Endothelial cell of umbilical vein (primary cell): ENCODE measurements around the gene ACSM5. TPM values are rescaled to one million over a fixed set of nuclear protein-coding genes. Genes with fewer than 3 reads are reported as not detected.

ENCODE experiments used
- BruUV-seq: library from RNA; stranded (reverse); fragments of 400-500 nt; replicated peaks from 2 replicates; lab custom pipeline; 2021; lab: Mats Ljungman, UMichigan
- CTCF ChIA-PET: fragments of 300-600, 350-600 bp; sonication (Branson Sonifier 250); formaldehyde crosslinking; loops from one replicate; lab custom pipeline; 2021; ENCODE audit warnings: antibody characterized with exemption, inconsistent platforms; lab: Charles Lee
- POLR2A ChIA-PET: fragments of 300-600, 350-600 bp; sonication (Branson Sonifier 250); formaldehyde crosslinking; loops from one replicate; lab custom pipeline; 2021; ENCODE audit warnings: antibody characterized with exemption, inconsistent platforms; lab: Charles Lee
- DNase-seq: peaks from one replicate; pipeline ENCODE4 v3.0.0-alpha.2; 2011; ENCODE audit warnings: low read depth, low spot score
- FAIRE-seq: peaks from 2 replicates; lab custom pipeline; 2011; peaks lifted over from hg19 to GRCh38; lab: Jason Lieb, UNC
- H2AFZ ChIP-seq: 2 replicates; pipeline ENCODE4 v1.6.0; 2012; ENCODE audit warnings: low read depth, low read length, control low read depth, inconsistent platforms
- H3K27ac ChIP-seq: 2 replicates; pipeline ENCODE4 v1.5.1; 2011; ENCODE audit warnings: low read depth, mild to moderate bottlenecking, control low read depth, low read length, moderate library complexity; ENCODE audit not compliant: insufficient read depth
- H3K27me3 ChIP-seq, 2 experiments: 2 replicates each; pipeline versions ENCODE4 v1.6.0 to v1.6.1; 2011; ENCODE audit warnings: low read length in 2 of 2, mixed read lengths in 1 of 2; ENCODE audit not compliant: control insufficient read depth in 2 of 2, insufficient read depth in 2 of 2
- H3K36me3 ChIP-seq, 2 experiments: 2 replicates in 1 of 2; 3 replicates in 1 of 2; pipeline ENCODE4 v1.5.1; 2011; ENCODE audit warnings: low read length in 2 of 2, mild to moderate bottlenecking in 1 of 2, moderate library complexity in 1 of 2; ENCODE audit not compliant: control insufficient read depth in 2 of 2, insufficient read depth in 2 of 2; ENCODE audit errors: extremely low read depth in 1 of 2
- H3K4me1 ChIP-seq: 3 replicates; pipeline ENCODE4 v1.5.1; 2011; ENCODE audit warnings: mild to moderate bottlenecking, low read length; ENCODE audit not compliant: control insufficient read depth, insufficient read depth; ENCODE audit errors: extremely low read depth
- H3K4me2 ChIP-seq: 2 replicates; pipeline ENCODE4 v1.6.1; 2011; ENCODE audit warnings: low read length, control low read depth, mixed read lengths; ENCODE audit not compliant: insufficient read depth
- H3K4me3 ChIP-seq, 3 experiments: fragments of 200-600 bp in 1 of 3; sonication (generic), shearing (Covaris generic) in 1 of 3; replicated peaks in 1 of 3; 2 replicates each; pipeline ENCODE4 v1.5.1; 2011 to 2016; ENCODE audit warnings: control low read depth in 3 of 3, low read length in 3 of 3, mild to moderate bottlenecking in 2 of 3, inconsistent platforms in 1 of 3, low read depth in 1 of 3, moderate library complexity in 1 of 3; ENCODE audit not compliant: insufficient read depth in 1 of 3
- H3K79me2 ChIP-seq: 2 replicates; pipeline ENCODE4 v1.6.0; 2012; ENCODE audit warnings: low read length, inconsistent platforms; ENCODE audit not compliant: control insufficient read depth, insufficient read depth
- H3K9ac ChIP-seq: replicated peaks from 2 replicates; pipeline ENCODE3; 2011; ENCODE audit warnings: low read length, control low read depth; ENCODE audit not compliant: insufficient read depth; ENCODE audit errors: extremely low read depth
- H3K9me1 ChIP-seq: replicated peaks from 3 replicates; pipeline ENCODE4 v1.6.0; 2011; ENCODE audit warnings: mild to moderate bottlenecking, low read length; ENCODE audit not compliant: control insufficient read depth, insufficient read depth; ENCODE audit errors: extremely low read depth
- H3K9me3 ChIP-seq: replicated peaks from 2 replicates; pipeline ENCODE4 v1.5.1; 2012; ENCODE audit warnings: low read length, inconsistent platforms; ENCODE audit not compliant: control insufficient read depth, insufficient read depth
- H4K20me1 ChIP-seq: replicated peaks from 2 replicates; pipeline ENCODE3; 2011; ENCODE audit warnings: mild to moderate bottlenecking, low read length; ENCODE audit not compliant: control insufficient read depth, insufficient read depth; ENCODE audit errors: extremely low read depth
- EZH2 ChIP-seq: IDR thresholded peaks from 2 replicates; pipeline ENCODE4 v1.6.1; 2012; ENCODE audit warnings: borderline replicate concordance, low read depth, mild to moderate bottlenecking, moderate library complexity, low read length, inconsistent platforms; ENCODE audit not compliant: severe bottlenecking
- FOS ChIP-seq: IDR thresholded peaks from 2 replicates; pipeline ENCODE4 v1.6.1; 2011; ENCODE audit warnings: mild to moderate bottlenecking, low read length, moderate library complexity, borderline replicate concordance; ENCODE audit not compliant: insufficient read depth
- GATA2 ChIP-seq: IDR thresholded peaks from 2 replicates; pipeline ENCODE4 v1.7.0; 2011; ENCODE audit warnings: low read depth, mild to moderate bottlenecking, moderate library complexity, mixed read lengths, low read length; ENCODE audit not compliant: insufficient read length, insufficient read depth
- JUN ChIP-seq: IDR thresholded peaks from 2 replicates; pipeline ENCODE4 v1.6.1; 2011; ENCODE audit warnings: borderline replicate concordance, low read depth; ENCODE audit not compliant: insufficient read length, insufficient read depth
- MYC ChIP-seq: IDR thresholded peaks from one replicate; pipeline ENCODE4 v1.6.1; 2011; ENCODE audit warnings: mild to moderate bottlenecking, low read depth, low read length
- POLR2A ChIP-seq: IDR thresholded peaks from 2 replicates; pipeline ENCODE4 v1.6.1; 2012; ENCODE audit warnings: low read depth, mild to moderate bottlenecking, control low read depth, low read length
- POLR2AphosphoS5 ChIP-seq: IDR thresholded peaks from 2 replicates; pipeline ENCODE4 v1.6.1; 2012; ENCODE audit warnings: low read depth, mild to moderate bottlenecking, control low read depth, low read length, moderate library complexity; ENCODE audit not compliant: insufficient read depth
- dilution Hi-C: fragments of 300-500 bp; cut with MboI; formaldehyde crosslinking; loops from one replicate; pipeline ENCODE4 v1.15.0; 2019; ENCODE audit warnings: low sequenced_read_pairs; ENCODE audit not compliant: extremely low pct_ligation_motif_present
- intact Hi-C: fragments of 100-400 bp; cut with micrococcal nuclease; formaldehyde crosslinking; loops from one replicate; pipeline ENCODE4 v1.10.0; 2022
- polyA plus RNA-seq, 4 experiments: library from polyadenylated mRNA; depleted of rRNA in 3 of 4; stranded (reverse) in 3 of 4; unstranded in 1 of 4; fragments of >200 nt; gene quantifications; 2 replicates each; pipeline versions ENCODE4 v1.2.1 to v1.2.3, GENCODE V29; 2011 to 2012; ENCODE audit warnings: missing spikeins in 1 of 4
- total RNA-seq: library from RNA; stranded (reverse); gene quantifications from 2 replicates; pipeline ENCODE4 v1.2.3, GENCODE V29; 2021
- TF ChIP-seq, protein P1 (sequence below), 2 donors: IDR thresholded peaks; 1 replicate in 1 of 2; 2 replicates in 1 of 2; pipeline ENCODE4 v1.5.1; 2011; ENCODE audit warnings: low read length in 2 of 2, mild to moderate bottlenecking in 2 of 2, moderate library complexity in 2 of 2, control low read depth in 1 of 2, inconsistent platforms in 1 of 2, low read depth in 1 of 2; ENCODE audit not compliant: insufficient read depth in 1 of 2; ENCODE audit errors: extremely low read depth in 1 of 2
- TF ChIP-seq, protein P2 (sequence below): IDR thresholded peaks from 2 replicates; pipeline ENCODE4 v1.6.1; 2011; ENCODE audit not compliant: insufficient read depth, insufficient read length

The ACSM5 gene
- total and polyA plus RNA-seq, 2 donors (not counting 3 experiments of a cell fraction or from before 2014, with no cell fraction given) = 0.06 TPM; not detected in 1

DNA sequence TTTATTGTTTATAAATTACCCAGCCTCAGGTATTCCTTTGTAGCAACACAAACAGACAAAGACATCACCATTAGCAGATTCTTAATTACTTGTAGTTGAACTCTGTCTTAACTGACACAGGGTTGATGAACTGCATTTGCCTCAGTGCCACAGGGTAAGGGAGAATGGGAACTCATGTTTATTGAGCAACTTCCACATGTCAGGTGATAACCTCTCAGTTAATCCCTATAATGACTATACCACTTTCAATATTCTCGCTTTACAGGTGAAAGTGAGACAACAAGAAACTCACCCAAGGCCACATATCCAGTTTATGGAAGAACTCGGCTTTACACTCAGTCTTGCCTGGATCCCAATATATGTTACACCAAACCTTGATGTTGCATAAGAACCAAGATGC is 13.4 kb upstream of the ACSM5 start:
- Histone ChIP-seq H3K9ac (no peak overlapping the region), H3K9me3 (no peaks in the 10 kb centered on the region), H4K20me1 (no peaks in the 10 kb centered on the region), H3K4me1 (no peaks in the 10 kb centered on the region), H3K27ac (no peak overlapping the region), H3K4me2 (no peak overlapping the region), H3K27me3 (no peaks in the 10 kb centered on the region), H3K79me2 (no peaks in the 10 kb centered on the region), H2AFZ (no peak overlapping the region), H3K4me3 (no peak overlapping the region), H3K36me3 (no peaks in the 10 kb centered on the region), H3K9me1 (no peaks in the 10 kb centered on the region)
- FAIRE-seq (no peak), DNase-seq (no peak)
- intact Hi-C loops = no loop called here
- POLR2A ChIA-PET = no interaction called here
- CTCF ChIA-PET = no interaction called here
- no peak for TF ChIP-seq FOS
- no peak for TF ChIP-seq GATA2
- TF ChIP-seq POLR2A = no peak
- no peak for TF ChIP-seq JUN
- TF ChIP-seq MYC = no peak
- no peak for TF ChIP-seq POLR2AphosphoS5
- TF ChIP-seq, protein P1, sequence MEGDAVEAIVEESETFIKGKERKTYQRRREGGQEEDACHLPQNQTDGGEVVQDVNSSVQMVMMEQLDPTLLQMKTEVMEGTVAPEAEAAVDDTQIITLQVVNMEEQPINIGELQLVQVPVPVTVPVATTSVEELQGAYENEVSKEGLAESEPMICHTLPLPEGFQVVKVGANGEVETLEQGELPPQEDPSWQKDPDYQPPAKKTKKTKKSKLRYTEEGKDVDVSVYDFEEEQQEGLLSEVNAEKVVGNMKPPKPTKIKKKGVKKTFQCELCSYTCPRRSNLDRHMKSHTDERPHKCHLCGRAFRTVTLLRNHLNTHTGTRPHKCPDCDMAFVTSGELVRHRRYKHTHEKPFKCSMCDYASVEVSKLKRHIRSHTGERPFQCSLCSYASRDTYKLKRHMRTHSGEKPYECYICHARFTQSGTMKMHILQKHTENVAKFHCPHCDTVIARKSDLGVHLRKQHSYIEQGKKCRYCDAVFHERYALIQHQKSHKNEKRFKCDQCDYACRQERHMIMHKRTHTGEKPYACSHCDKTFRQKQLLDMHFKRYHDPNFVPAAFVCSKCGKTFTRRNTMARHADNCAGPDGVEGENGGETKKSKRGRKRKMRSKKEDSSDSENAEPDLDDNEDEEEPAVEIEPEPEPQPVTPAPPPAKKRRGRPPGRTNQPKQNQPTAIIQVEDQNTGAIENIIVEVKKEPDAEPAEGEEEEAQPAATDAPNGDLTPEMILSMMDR (IDR thresholded peaks at IDR 0.05; ENCODE audit: extremely low read depth in 1 of 2, insufficient read depth in 1 of 2, low read depth in 1 of 2, low read length in 2 of 2) = no peak
- TF ChIP-seq, protein P2, sequence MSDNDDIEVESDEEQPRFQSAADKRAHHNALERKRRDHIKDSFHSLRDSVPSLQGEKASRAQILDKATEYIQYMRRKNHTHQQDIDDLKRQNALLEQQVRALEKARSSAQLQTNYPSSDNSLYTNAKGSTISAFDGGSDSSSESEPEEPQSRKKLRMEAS = no peak
- no peak for TF ChIP-seq EZH2
- BruUV-seq = no TSS peak
- dilution Hi-C loops = no loop called here
